Epithelial cell of proximal tubule (primary cell): ENCODE data around the gene HBA2. TPM values are rescaled to one million over a fixed set of nuclear protein-coding genes. Genes with fewer than 3 reads are reported as not detected.
"Not testable (repeated sequence)": the region's sequence is repeated elsewhere in the genome, so short reads cannot be mapped to it uniquely, and the experiment has no call there.

Experiments
- DNase-seq: peaks from one replicate; pipeline ENCODE4 v3.0.0-alpha.2; 2011; ENCODE audit warnings: low read depth
- H3K4me3 ChIP-seq: 2 replicates; pipeline ENCODE4 v1.5.1; 2011; ENCODE audit warnings: low read depth, mild to moderate bottlenecking, low read length
- total RNA-seq: library from RNA; depleted of rRNA; stranded (reverse); fragments of >200 nt; gene quantifications from 2 replicates; pipeline ENCODE4 v1.2.3, GENCODE V29; 2015
- TF ChIP-seq, protein P1 (sequence below): conservative IDR thresholded peaks from 2 replicates; pipeline ENCODE4 v1.5.1; 2012; ENCODE audit warnings: low read depth, mild to moderate bottlenecking, low read length

Gene HBA2
- total RNA-seq, 1 donor from 2014 or later = not detected

- no peak overlapping the region for H3K4me3 ChIP-seq
- no peak for DNase-seq
- TF ChIP-seq, protein P1, sequence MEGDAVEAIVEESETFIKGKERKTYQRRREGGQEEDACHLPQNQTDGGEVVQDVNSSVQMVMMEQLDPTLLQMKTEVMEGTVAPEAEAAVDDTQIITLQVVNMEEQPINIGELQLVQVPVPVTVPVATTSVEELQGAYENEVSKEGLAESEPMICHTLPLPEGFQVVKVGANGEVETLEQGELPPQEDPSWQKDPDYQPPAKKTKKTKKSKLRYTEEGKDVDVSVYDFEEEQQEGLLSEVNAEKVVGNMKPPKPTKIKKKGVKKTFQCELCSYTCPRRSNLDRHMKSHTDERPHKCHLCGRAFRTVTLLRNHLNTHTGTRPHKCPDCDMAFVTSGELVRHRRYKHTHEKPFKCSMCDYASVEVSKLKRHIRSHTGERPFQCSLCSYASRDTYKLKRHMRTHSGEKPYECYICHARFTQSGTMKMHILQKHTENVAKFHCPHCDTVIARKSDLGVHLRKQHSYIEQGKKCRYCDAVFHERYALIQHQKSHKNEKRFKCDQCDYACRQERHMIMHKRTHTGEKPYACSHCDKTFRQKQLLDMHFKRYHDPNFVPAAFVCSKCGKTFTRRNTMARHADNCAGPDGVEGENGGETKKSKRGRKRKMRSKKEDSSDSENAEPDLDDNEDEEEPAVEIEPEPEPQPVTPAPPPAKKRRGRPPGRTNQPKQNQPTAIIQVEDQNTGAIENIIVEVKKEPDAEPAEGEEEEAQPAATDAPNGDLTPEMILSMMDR = no peak
Observed at GRCh38 chr16:160691-161190, 11.9 kb upstream of the HBA2 start.

GRCh38 chr16:162271-162991, 10.2 kb upstream of the HBA2 start:
- H3K4me3 ChIP-seq = no peak overlapping the region
- no peak for DNase-seq
- TF ChIP-seq, protein P1 = no peak

GRCh38 chr16:163139-163538, 9.5 kb upstream of the HBA2 start:
- not testable (repeated sequence) for H3K4me3 ChIP-seq, DNase-seq

DNA sequence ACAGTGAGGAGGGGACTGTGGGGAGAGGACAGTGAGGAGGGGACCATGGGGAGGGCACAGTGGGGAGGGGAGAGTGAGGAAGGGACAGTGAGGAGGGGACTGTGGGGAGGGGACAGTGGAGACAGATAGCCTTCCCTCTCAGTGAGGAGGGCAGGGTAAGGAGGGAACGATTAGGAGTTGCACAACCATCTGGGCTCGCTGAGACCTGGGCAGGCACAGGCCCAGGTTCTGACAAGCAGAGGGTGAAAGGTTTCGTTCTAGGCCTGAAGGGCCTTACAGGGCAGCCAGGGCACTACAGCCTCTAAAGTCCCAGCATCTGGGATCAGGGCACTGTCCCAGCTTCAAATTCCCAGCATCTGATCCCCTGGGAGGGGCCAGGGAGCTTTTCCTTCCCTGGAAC, 9.0 kb upstream of the HBA2 start:
- not testable (repeated sequence) for DNase-seq

GRCh38 chr16:164134-164823, 8.4 kb upstream of the HBA2 start:
- not testable (repeated sequence) for H3K4me3 ChIP-seq, DNase-seq

More for the DNA sequence above, 9.0 kb upstream of the HBA2 start:
- not testable (repeated sequence) for H3K4me3 ChIP-seq

DNA sequence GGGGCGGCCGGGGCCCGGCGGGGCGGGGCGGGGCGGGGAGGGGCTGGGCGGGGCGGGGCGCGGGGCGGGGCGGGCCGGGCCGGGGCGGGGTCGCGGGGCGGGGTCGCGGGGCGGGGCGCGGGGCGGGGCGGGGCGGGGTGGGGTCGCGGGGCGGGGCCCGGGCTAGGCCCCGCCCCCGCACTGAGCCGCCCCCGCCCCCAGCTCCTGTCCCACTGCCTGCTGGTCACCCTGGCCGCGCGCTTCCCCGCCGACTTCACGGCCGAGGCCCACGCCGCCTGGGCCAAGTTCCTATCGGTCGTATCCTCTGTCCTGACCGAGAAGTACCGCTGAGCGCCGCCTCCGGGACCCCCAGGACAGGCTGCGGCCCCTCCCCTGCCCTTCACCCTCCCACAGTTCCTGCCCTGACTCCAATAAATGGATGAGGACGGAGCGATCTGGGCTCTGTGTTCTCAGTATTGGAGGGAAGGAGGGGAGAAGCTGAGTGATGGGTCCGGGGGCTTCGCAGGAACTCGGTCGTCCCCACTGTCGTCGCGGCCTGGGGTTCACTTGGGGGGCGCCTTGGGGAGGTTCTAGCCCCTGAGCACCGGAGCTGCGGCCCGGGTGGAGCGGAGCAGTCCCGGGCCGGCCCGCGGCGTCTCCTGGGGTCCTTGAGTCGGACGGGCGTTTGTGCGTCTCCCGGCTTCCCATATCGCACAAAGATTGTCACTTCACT, 7.7 kb upstream of the HBA2 start:
- H3K4me3 ChIP-seq = peak overlapping the region; percentile 6
- DNase-seq = no peak
- TF ChIP-seq, protein P1 = no peak

DNA sequence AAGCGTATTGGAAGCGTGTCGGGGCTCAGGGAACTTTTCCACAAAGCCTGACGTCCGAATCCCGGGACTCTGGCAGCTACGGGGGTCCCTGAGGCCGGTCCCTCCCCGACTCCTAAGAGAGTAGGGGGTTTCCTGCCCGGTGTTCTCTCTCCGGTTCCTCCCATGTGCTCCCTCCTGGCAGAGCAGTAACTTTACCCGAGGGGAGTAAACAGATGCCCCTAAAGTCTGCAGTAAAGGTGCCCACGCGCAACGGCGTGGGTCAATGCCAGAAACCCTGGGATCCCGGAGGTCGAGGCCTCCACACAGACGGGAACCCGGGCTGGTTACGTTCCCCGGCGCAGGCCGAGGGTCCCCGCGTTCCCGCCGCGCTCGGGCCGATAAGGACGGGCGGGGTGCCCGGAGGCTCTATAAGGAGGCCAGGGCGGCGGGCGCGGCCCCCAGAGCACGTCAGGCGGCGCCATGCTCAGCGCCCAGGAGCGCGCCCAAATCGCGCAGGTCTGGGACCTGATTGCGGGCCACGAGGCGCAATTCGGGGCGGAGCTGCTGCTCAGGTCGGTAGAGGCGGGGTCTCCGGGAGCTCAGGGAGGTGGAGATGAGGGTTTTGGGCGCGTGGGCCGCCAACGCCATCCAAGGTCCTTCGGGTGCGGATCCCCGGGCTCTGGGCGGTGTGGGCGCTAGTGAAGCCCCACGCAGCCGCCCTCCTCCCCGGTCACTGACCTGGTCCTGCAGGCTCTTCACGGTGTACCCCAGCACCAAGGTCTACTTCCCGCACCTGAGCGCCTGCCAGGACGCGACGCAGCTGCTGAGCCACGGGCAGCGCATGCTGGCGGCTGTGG, 6.9 kb upstream of the HBA2 start, which contains the start of gene HBM:
Gene HBM, plus strand, starts transcription at position 440 of the 836 bp plus-strand sequence. Its CDS starts 20 bp downstream, at position 460.
- DNase-seq = no peak
- TF ChIP-seq, protein P1 = no peak
- peak within 1 kb of the TSS; percentile 6 for H3K4me3 ChIP-seq
